Esophagus (tissue), 2 donors: Measurements from ENCODE around the gene REEP2. TPM values are rescaled to one million over a fixed set of nuclear protein-coding genes. Genes with fewer than 3 reads are reported as not detected.

Experiments
- H3K27ac ChIP-seq, 2 donors: one replicate each; pipeline ENCODE4 v1.5.1; 2013; ENCODE audit warnings: low read depth in 2 of 2, mild to moderate bottlenecking in 2 of 2, inconsistent platforms in 1 of 2, low read length in 1 of 2, moderate library complexity in 1 of 2
- H3K27me3 ChIP-seq, 2 donors: one replicate each; pipeline ENCODE4 v1.6.1; 2013; ENCODE audit warnings: low read length in 2 of 2, control low read depth in 1 of 2, mild to moderate bottlenecking in 1 of 2; ENCODE audit not compliant: insufficient read depth in 2 of 2, control insufficient read depth in 1 of 2
- H3K36me3 ChIP-seq, 2 donors: one replicate each; pipeline ENCODE4 v1.6.1; 2013; ENCODE audit warnings: low read length in 1 of 2; ENCODE audit not compliant: control insufficient read depth in 2 of 2, insufficient read depth in 2 of 2
- H3K4me1 ChIP-seq, 2 donors: one replicate each; pipeline ENCODE4 v1.6.1; 2013; ENCODE audit warnings: low read length in 1 of 2; ENCODE audit not compliant: control insufficient read depth in 2 of 2, insufficient read depth in 2 of 2
- H3K4me3 ChIP-seq, 2 donors: one replicate each; pipeline ENCODE4 v1.5.1; 2013; ENCODE audit warnings: low read length in 2 of 2, mild to moderate bottlenecking in 2 of 2, low read depth in 1 of 2, moderate library complexity in 1 of 2
- H3K9me3 ChIP-seq, 2 donors: one replicate each; pipeline ENCODE4 v1.6.1; 2013; ENCODE audit warnings: mild to moderate bottlenecking in 2 of 2, low read depth in 1 of 2, low read length in 1 of 2, moderate library complexity in 1 of 2; ENCODE audit not compliant: control insufficient read depth in 2 of 2, insufficient read depth in 1 of 2
- WGBS, 2 donors: extraction: QIAGEN DNeasy Blood & Tissue Kit; methylation state at CpG; one replicate each; pipeline ENCODE4 v1.1.7; 2013; 5-methylcytosine and 5-hydroxymethylcytosine counted together
- polyA plus RNA-seq, 2 donors: library from polyadenylated mRNA; stranded (reverse); fragments of 200-250 nt; gene quantifications; one replicate each; pipeline ENCODE4 v1.2.3, GENCODE V29; 2013
- donor health status: healthy with polysubstance abuse.
- donor health status: Bipolar disorder and iron deficiency.

REEP2 gene
- polyA plus RNA-seq, 2 donors, result 2.0 to 2.6 TPM

GRCh38 chr5:138435943-138436342 is 2.9 kb upstream of the REEP2 start:
- WGBS, 2 donors, result 80 to 84% methylated on average over 5 of the region's 5 CpGs
- Histone ChIP-seq H3K27ac (no peak overlapping the region), H3K36me3 (peaks cover 3 to 14% of the 10 kb centered on the region in 2 donors), H3K27me3 (no peaks in the 10 kb centered on the region), H3K9me3 (no peaks in the 10 kb centered on the region), H3K4me1 (peaks cover 2% of the 10 kb centered on the region in 2 donors), H3K4me3 (no peak overlapping the region)

GRCh38 chr5:138438003-138438723 is 694 bp upstream of the REEP2 start:
- Histone ChIP-seq H3K9me3 (no peaks in the 10 kb centered on the region), H3K27me3 (no peaks in the 10 kb centered on the region), H3K4me1 (peaks cover 2% of the 10 kb centered on the region in 2 donors), H3K36me3 (peaks cover 0 to 10% of the 10 kb centered on the region in 2 donors), H3K27ac (no peak overlapping the region), H3K4me3 (peak overlapping the region in 1 of 2 donors; percentile 40)
- WGBS, 2 donors, result 75% methylated on average over 11 of the region's 11 CpGs

- Histone ChIP-seq H3K4me1 (peaks cover 2% of the 10 kb centered on the region in 2 donors), H3K4me3 (peak overlapping the region in 1 of 2 donors; percentile 40), H3K9me3 (no peaks in the 10 kb centered on the region), H3K27ac (peak overlapping the region in 1 of 2 donors; percentile 8), H3K27me3 (no peaks in the 10 kb centered on the region), H3K36me3 (peaks cover 0 to 10% of the 10 kb centered on the region in 2 donors)
- 37 to 45% methylated on average over 19 to 20 of the region's 20 CpGs for WGBS, 2 donors
Observed at GRCh38 chr5:138439477-138440158, 761 bp downstream of the REEP2 start.

- whole genome bisulfite sequencing, 2 donors, result 79 to 80% methylated on average over 17 of the region's 17 CpGs
Observed at GRCh38 chr5:138440159-138441073, 1.6 kb downstream of the REEP2 start.

GRCh38 chr5:138441221-138441620 is 2.4 kb downstream of the REEP2 start:
- Histone ChIP-seq H3K36me3 (no peaks in the 10 kb centered on the region), H3K27me3 (no peaks in the 10 kb centered on the region), H3K9me3 (no peaks in the 10 kb centered on the region), H3K4me1 (peaks cover 2% of the 10 kb centered on the region in 2 donors), H3K4me3 (no peak overlapping the region), H3K27ac (no peak overlapping the region)
- WGBS, 2 donors, result 82 to 92% methylated on average over 9 of the region's 9 CpGs

More at GRCh38 chr5:138440159-138441073, 1.6 kb downstream of the REEP2 start:
- H3K4me1 ChIP-seq, result peaks cover 2% of the 10 kb centered on the region in 2 donors
- no peak overlapping the region for H3K4me3 ChIP-seq
- H3K27me3 ChIP-seq, result no peaks in the 10 kb centered on the region
- peaks cover 0 to 7% of the 10 kb centered on the region in 2 donors for H3K36me3 ChIP-seq
- H3K27ac ChIP-seq, result no peak overlapping the region
- H3K9me3 ChIP-seq, result no peaks in the 10 kb centered on the region

- Histone ChIP-seq H3K36me3 (no peaks in the 10 kb centered on the region), H3K9me3 (no peaks in the 10 kb centered on the region), H3K4me1 (peaks cover 0 to 2% of the 10 kb centered on the region in 2 donors), H3K27ac (no peak overlapping the region), H3K4me3 (no peak overlapping the region), H3K27me3 (no peaks in the 10 kb centered on the region)
- WGBS, 2 donors, result 87 to 90% methylated on average over 13 of the region's 13 CpGs
Observed at GRCh38 chr5:138444078-138444773, 5.4 kb downstream of the REEP2 start.

GRCh38 chr5:138444774-138445546 is 6.1 kb downstream of the REEP2 start:
- Histone ChIP-seq H3K4me3 (no peak overlapping the region), H3K27ac (no peak overlapping the region)

GRCh38 chr5:138445547-138446271 is 6.9 kb downstream of the REEP2 start:
- Histone ChIP-seq H3K27me3 (no peaks in the 10 kb centered on the region), H3K9me3 (no peaks in the 10 kb centered on the region), H3K36me3 (no peaks in the 10 kb centered on the region), H3K27ac (no peak overlapping the region), H3K4me1 (peaks cover 0 to 4% of the 10 kb centered on the region in 2 donors), H3K4me3 (no peak overlapping the region)
- 79 to 80% methylated on average over 16 to 18 of the region's 18 CpGs for WGBS, 2 donors

More at GRCh38 chr5:138444774-138445546, 6.1 kb downstream of the REEP2 start:
- 78 to 86% methylated on average over 22 of the region's 22 CpGs for WGBS, 2 donors
- Histone ChIP-seq H3K4me1 (peaks cover 0 to 4% of the 10 kb centered on the region in 2 donors), H3K36me3 (no peaks in the 10 kb centered on the region), H3K27me3 (no peaks in the 10 kb centered on the region), H3K9me3 (no peaks in the 10 kb centered on the region)
